Fibroblast of skin of left biceps (primary cell): ENCODE results near the gene TBP.
"Not testable (repeated sequence)": the region's sequence is repeated elsewhere in the genome, so short reads cannot be mapped to it uniquely, and the experiment has no call there.

Experiments
- DNase-seq, 2 experiments: peaks; one replicate each; pipeline ENCODE4 v3.0.0-alpha.2; 2013; ENCODE audit warnings: low read depth in 2 of 2

The TBP gene

GRCh38 chr6:170605574-170606259 is 51.5 kb downstream of the TBP start:
- DNase-seq: no peak

DNA sequence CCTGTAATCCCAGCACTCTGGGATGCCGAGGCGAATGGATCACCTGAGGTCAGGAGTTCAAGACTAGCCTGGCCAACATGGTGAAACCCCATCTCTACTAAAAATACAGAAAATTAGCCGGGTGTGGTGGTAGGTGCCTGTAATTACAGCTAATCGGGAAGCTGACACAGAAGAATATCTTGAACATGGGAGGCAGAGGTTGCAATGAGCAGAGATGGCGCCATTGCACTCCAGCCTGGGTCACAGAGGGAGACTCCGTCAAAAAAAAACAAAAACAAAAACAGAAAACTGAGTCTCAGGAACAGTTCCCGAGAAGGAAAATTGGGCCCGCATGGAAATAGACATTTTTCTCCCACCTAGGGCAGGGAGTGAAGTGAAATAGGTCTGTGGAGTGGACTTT is 55.1 kb downstream of the TBP start:
- not testable (repeated sequence) for DNase-seq

- not testable (repeated sequence) for DNase-seq
Observed at GRCh38 chr6:170612256-170612804, 58.2 kb downstream of the TBP start.

GRCh38 chr6:170616020-170616554 is 61.9 kb downstream of the TBP start:
- not testable (repeated sequence) for DNase-seq
